ENCODE measurements around the gene RACGAP1. TPM values are rescaled to one million over a fixed set of nuclear protein-coding genes. Genes with fewer than 3 reads are reported as not detected.
A peak's percentile ranks its signal among the peaks of the same experiment; 100 is the strongest.

The RACGAP1 gene
- total RNA-seq, 1 donor from 2014 or later: 18.8 TPM

- Histone ChIP-seq H3K27me3 (ENCODE audit: insufficient read depth, low read length) (peaks cover 32% of the 10 kb centered on the region), H3K79me2 (ENCODE audit: insufficient read depth, low read length) (no peaks in the 10 kb centered on the region), H2AFZ (ENCODE audit: low read depth, low read length) (no peak overlapping the region), H3K4me2 (ENCODE audit: low read length) (peak overlapping the region; percentile 70), H3K4me3 (ENCODE audit: insufficient read depth, low read depth, low read length) (no peak overlapping the region), H3K9ac (ENCODE audit: low read length) (no peak overlapping the region), H3K9me3 (ENCODE audit: insufficient read depth, low read depth, low read length) (no peaks in the 10 kb centered on the region), H3K36me3 (ENCODE audit: insufficient read depth, low read length) (no peaks in the 10 kb centered on the region), H4K20me1 (ENCODE audit: insufficient read depth, low read length) (peaks cover 4% of the 10 kb centered on the region), H3K4me1 (ENCODE audit: insufficient read depth, low read length) (peaks cover 11% of the 10 kb centered on the region), H3K27ac (ENCODE audit: low read depth, low read length) (no peak overlapping the region)
- H3K4me3 Mint-ChIP-seq (ENCODE audit: unreplicated experiment): peak overlapping the region; percentile 15
- FAIRE-seq: no peak
- H3K36me3 Mint-ChIP-seq (ENCODE audit: low read depth, unreplicated experiment): peaks cover 11% of the 10 kb centered on the region
- no peak for DNase-seq (ENCODE audit: low read depth)
- H3K27me3 Mint-ChIP-seq (ENCODE audit: low read depth, unreplicated experiment): peaks cover 75% of the 10 kb centered on the region
- peaks cover 2% of the 10 kb centered on the region for H3K9me3 Mint-ChIP-seq (ENCODE audit: unreplicated experiment)
- TF ChIP-seq EZH2 (IDR thresholded peaks at IDR 0.05; ENCODE audit: insufficient read depth, low read length): no peak
- TF ChIP-seq, protein P1, sequence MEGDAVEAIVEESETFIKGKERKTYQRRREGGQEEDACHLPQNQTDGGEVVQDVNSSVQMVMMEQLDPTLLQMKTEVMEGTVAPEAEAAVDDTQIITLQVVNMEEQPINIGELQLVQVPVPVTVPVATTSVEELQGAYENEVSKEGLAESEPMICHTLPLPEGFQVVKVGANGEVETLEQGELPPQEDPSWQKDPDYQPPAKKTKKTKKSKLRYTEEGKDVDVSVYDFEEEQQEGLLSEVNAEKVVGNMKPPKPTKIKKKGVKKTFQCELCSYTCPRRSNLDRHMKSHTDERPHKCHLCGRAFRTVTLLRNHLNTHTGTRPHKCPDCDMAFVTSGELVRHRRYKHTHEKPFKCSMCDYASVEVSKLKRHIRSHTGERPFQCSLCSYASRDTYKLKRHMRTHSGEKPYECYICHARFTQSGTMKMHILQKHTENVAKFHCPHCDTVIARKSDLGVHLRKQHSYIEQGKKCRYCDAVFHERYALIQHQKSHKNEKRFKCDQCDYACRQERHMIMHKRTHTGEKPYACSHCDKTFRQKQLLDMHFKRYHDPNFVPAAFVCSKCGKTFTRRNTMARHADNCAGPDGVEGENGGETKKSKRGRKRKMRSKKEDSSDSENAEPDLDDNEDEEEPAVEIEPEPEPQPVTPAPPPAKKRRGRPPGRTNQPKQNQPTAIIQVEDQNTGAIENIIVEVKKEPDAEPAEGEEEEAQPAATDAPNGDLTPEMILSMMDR (IDR thresholded peaks at IDR 0.05; ENCODE audit: insufficient read depth, low read depth, low read length): no peak
- H3K27ac Mint-ChIP-seq (ENCODE audit: unreplicated experiment): no peak overlapping the region
- peaks cover 11% of the 10 kb centered on the region for H3K4me1 Mint-ChIP-seq (ENCODE audit: low read depth, unreplicated experiment)
Measured at GRCh38 chr12:49960474-49961110, 64.7 kb downstream of the RACGAP1 start.

- FAIRE-seq (no peak), DNase-seq (ENCODE audit: low read depth) (peak; percentile 44)
- H3K4me3 Mint-ChIP-seq (ENCODE audit: unreplicated experiment): no peak overlapping the region
- Histone ChIP-seq H3K27ac (ENCODE audit: low read depth, low read length) (no peak overlapping the region), H4K20me1 (ENCODE audit: insufficient read depth, low read length) (peaks cover 4% of the 10 kb centered on the region), H3K79me2 (ENCODE audit: insufficient read depth, low read length) (no peaks in the 10 kb centered on the region), H3K36me3 (ENCODE audit: insufficient read depth, low read length) (no peaks in the 10 kb centered on the region), H3K9me3 (ENCODE audit: insufficient read depth, low read depth, low read length) (no peaks in the 10 kb centered on the region), H3K4me2 (ENCODE audit: low read length) (peak overlapping the region; percentile 35), H3K27me3 (ENCODE audit: insufficient read depth, low read length) (peaks cover 39% of the 10 kb centered on the region), H2AFZ (ENCODE audit: low read depth, low read length) (no peak overlapping the region), H3K4me3 (ENCODE audit: insufficient read depth, low read depth, low read length) (no peak overlapping the region), H3K9ac (ENCODE audit: low read length) (no peak overlapping the region), H3K4me1 (ENCODE audit: insufficient read depth, low read length) (peaks cover 11% of the 10 kb centered on the region)
- no peak for TF ChIP-seq EZH2 (IDR thresholded peaks at IDR 0.05; ENCODE audit: insufficient read depth, low read length)
- TF ChIP-seq, protein P1 (IDR thresholded peaks at IDR 0.05; ENCODE audit: insufficient read depth, low read depth, low read length): no peak
- H3K4me1 Mint-ChIP-seq (ENCODE audit: low read depth, unreplicated experiment): peaks cover 11% of the 10 kb centered on the region
- peaks cover 2% of the 10 kb centered on the region for H3K9me3 Mint-ChIP-seq (ENCODE audit: unreplicated experiment)
- H3K27ac Mint-ChIP-seq (ENCODE audit: unreplicated experiment): no peak overlapping the region
- H3K27me3 Mint-ChIP-seq (ENCODE audit: low read depth, unreplicated experiment): peaks cover 71% of the 10 kb centered on the region
- H3K36me3 Mint-ChIP-seq (ENCODE audit: low read depth, unreplicated experiment): peaks cover 11% of the 10 kb centered on the region
Measured at GRCh38 chr12:49959685-49960473, 65.4 kb downstream of the RACGAP1 start.

Measured in astrocyte (in vitro differentiated cells and primary cell).